ENCODE results near the gene DNAJC21. TPM values are rescaled to one million over a fixed set of nuclear protein-coding genes. Genes with fewer than 3 reads are reported as not detected.

DNAJC21 gene
- 29.1 and 42.0 TPM in 2 replicates for total RNA-seq

DNA sequence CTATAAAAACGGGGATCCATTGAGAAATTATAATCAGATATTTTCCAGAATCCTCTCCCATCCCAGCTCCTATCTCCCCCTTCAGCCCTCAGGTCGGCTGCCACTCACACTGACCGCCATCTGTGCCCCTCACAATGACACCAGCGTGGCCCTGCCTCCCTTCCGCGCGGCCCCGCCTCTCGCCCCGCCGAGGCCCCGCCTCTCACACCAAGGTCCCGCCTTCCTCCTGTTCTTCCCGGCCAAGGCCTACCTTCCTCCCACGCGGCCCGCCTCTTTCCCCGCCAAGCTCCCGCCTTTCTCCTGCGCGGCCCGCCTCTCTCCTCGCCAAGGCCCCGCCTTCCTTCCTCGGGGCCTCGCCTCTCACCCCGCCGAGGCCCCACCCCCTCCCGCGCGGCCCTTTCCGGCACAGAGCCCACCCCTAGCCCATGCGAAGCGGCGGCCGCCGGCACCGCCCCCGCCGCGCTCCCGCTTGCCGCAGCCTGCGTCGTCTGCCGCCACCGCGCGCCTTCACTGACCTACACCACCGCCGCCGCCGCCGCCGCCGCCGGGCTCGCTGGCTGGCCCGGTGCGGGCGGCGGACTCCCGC, at the start of gene DNAJC21:
Gene DNAJC21 (plus strand): TSS at position 426 of the 586 bp plus-strand sequence. CDS start 261 bp downstream, outside the sequence.

GRCh38 chr5:34915139-34915855, 14.1 kb upstream of the DNAJC21 start, which contains the start of the genes BRIX1 and RAD1:
Gene BRIX1 (plus strand): TSS chr5:34915711. CDS start chr5:34915739, 28 bp downstream.
Gene RAD1 (minus strand): TSS chr5:34915504. CDS start chr5:34914892, 612 bp downstream.

Other genes with a start within 250 kb of the DNAJC21 start
- 0.09 TPM in 1 of 2 replicates, not detected in the other for gene TTC23L, start 90.4 kb upstream of the DNAJC21 start, total RNA-seq
- 22.8 and 27.4 TPM in 2 replicates for gene RAD1, start 14.1 kb upstream of the DNAJC21 start, total RNA-seq
- 32.4 and 33.6 TPM in 2 replicates for gene BRIX1, start 13.8 kb upstream of the DNAJC21 start, total RNA-seq
- not detected in 2 replicates for gene AGXT2, start 118.4 kb downstream of the DNAJC21 start, total RNA-seq